ENCODE data around the gene DNAH14. TPM values are rescaled to one million over a fixed set of nuclear protein-coding genes. Genes with fewer than 3 reads are reported as not detected.

Gene DNAH14
- total and polyA plus RNA-seq, 4 donors: 2.7 to 19.8 (median 9.6) TPM

GRCh38 chr1:225396357-225396756 is 466.9 kb downstream of the DNAH14 start (continued):
- TF ChIP-seq MAX (IDR thresholded peaks at IDR 0.05) (no peak), GABPA (IDR thresholded peaks at IDR 0.05 in 1 of 2, conservative IDR thresholded peaks at IDR 0.05 in 1 of 2) (no peak), FOXA1 (IDR thresholded peaks at IDR 0.05) (no peak), HNF4G (IDR thresholded peaks at IDR 0.05) (no peak), SP1 (IDR thresholded peaks at IDR 0.05) (no peak), NR2F2 (IDR thresholded peaks at IDR 0.05) (no peak), JUND (IDR thresholded peaks at IDR 0.05) (no peak)

- Histone ChIP-seq H3K9ac (ENCODE audit: low read depth in 1 of 2, low read length in 2 of 2) (no peak overlapping the region), H3K27me3 (ENCODE audit: control insufficient read depth in 4 of 4, insufficient read depth in 4 of 4, low read length in 3 of 4) (no peaks in the 10 kb centered on the region), H3K27ac (ENCODE audit: low read depth in 1 of 2, low read length in 2 of 2) (no peak overlapping the region), H3K4me1 (ENCODE audit: control insufficient read depth in 4 of 4, insufficient read depth in 4 of 4, low read length in 3 of 4) (no peaks in the 10 kb centered on the region), H3K9me3 (ENCODE audit: control insufficient read depth in 4 of 4, low read length in 3 of 4) (no peaks in the 10 kb centered on the region), H3K36me3 (ENCODE audit: control insufficient read depth in 4 of 4, insufficient read depth in 3 of 4, low read depth in 1 of 4, low read length in 3 of 4) (peaks cover 6 to 49% (median 16%) of the 10 kb centered on the region in 4 donors), H3K4me3 (ENCODE audit: low read depth in 1 of 3, low read length in 3 of 3) (no peak overlapping the region)
- no peak for TF ChIP-seq CTCF (IDR thresholded peaks at IDR 0.05; ENCODE audit: low read depth, low read length, missing input control)
- TF ChIP-seq ZBTB33 (IDR thresholded peaks at IDR 0.05): no peak
- no peak for TF ChIP-seq RAD21 (IDR thresholded peaks at IDR 0.05)
- no peak for TF ChIP-seq JUND (IDR thresholded peaks at IDR 0.05)
- TF ChIP-seq HNF4A (conservative IDR thresholded peaks at IDR 0.05): no peak
- no peak for TF ChIP-seq TAF1 (conservative IDR thresholded peaks at IDR 0.05)
- TF ChIP-seq SP1 (IDR thresholded peaks at IDR 0.05): no peak
- no peak for TF ChIP-seq FOXA2 (IDR thresholded peaks at IDR 0.05)
- TF ChIP-seq GABPA (IDR thresholded peaks at IDR 0.05 in 1 of 2, conservative IDR thresholded peaks at IDR 0.05 in 1 of 2): no peak
- no peak for TF ChIP-seq RXRA (IDR thresholded peaks at IDR 0.05)
- no peak for TF ChIP-seq HNF4G (IDR thresholded peaks at IDR 0.05)
- TF ChIP-seq MAX (IDR thresholded peaks at IDR 0.05): no peak
- no peak for TF ChIP-seq YY1 (IDR thresholded peaks at IDR 0.05)
- no peak for TF ChIP-seq FOXA1 (IDR thresholded peaks at IDR 0.05)
- TF ChIP-seq REST (IDR thresholded peaks at IDR 0.05): no peak
- TF ChIP-seq NR2F2 (IDR thresholded peaks at IDR 0.05): no peak
- no peak for TF ChIP-seq ATF3 (IDR thresholded peaks at IDR 0.05)
- TF ChIP-seq EGR1 (IDR thresholded peaks at IDR 0.05; ENCODE audit: low read depth in 2 of 2): no peak
- DNase-seq (ENCODE audit: low spot score): no peak
- WGBS: 94% methylated on average over 5 of the region's 5 CpGs
Measured at GRCh38 chr1:225400968-225401367, 471.5 kb downstream of the DNAH14 start.
